ENCODE measurements around the gene PIP4K2A. TPM values are rescaled to one million over a fixed set of nuclear protein-coding genes. Genes with fewer than 3 reads are reported as not detected.

The PIP4K2A gene
- total RNA-seq, 6 experiments from 2014 or later, result 8.1 to 27.6 (median 12.0) TPM

DNA sequence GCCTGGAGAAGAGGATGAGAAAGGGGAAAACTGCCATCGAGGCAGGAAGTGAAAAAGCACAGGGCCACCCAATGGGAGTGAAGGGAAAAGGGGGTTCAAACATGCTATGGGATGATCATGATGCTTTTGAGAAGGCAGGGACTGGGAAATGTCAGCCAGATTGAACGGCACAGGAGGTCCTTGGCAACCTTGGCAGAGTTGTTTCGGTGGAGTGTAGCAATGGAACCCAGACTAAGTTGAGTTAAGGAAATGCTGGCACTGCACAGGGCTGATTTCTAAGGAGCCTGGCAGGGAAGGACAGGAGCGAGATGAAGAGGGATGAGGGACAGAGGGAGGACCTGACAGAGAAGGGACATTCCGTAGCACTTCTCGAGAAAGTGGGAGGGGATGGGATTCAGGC, 101.4 kb downstream of the PIP4K2A start:
- Histone ChIP-seq H3K9me3 (no peaks in the 10 kb centered on the region), H3K27ac (no peak overlapping the region), H3K4me1 (peaks cover 0 to 6% (median 0%) of the 10 kb centered on the region in 4 donors), H3K36me3 (no peaks in the 10 kb centered on the region), H3K4me3 (no peak overlapping the region), H3K27me3 (no peaks in the 10 kb centered on the region)
- no peak for DNase-seq
- 77% methylated on average over 6 of the region's 6 CpGs for WGBS (ENCODE audit: insufficient coverage, low coverage, low lambda C conversion rate, missing lambda C conversion rate)
- intact Hi-C loops (cut with DNase I), result no loop called here
- no peak for ATAC-seq
- TF ChIP-seq POLR2A (IDR thresholded peaks at IDR 0.05), result no peak
- TF ChIP-seq, protein P1, sequence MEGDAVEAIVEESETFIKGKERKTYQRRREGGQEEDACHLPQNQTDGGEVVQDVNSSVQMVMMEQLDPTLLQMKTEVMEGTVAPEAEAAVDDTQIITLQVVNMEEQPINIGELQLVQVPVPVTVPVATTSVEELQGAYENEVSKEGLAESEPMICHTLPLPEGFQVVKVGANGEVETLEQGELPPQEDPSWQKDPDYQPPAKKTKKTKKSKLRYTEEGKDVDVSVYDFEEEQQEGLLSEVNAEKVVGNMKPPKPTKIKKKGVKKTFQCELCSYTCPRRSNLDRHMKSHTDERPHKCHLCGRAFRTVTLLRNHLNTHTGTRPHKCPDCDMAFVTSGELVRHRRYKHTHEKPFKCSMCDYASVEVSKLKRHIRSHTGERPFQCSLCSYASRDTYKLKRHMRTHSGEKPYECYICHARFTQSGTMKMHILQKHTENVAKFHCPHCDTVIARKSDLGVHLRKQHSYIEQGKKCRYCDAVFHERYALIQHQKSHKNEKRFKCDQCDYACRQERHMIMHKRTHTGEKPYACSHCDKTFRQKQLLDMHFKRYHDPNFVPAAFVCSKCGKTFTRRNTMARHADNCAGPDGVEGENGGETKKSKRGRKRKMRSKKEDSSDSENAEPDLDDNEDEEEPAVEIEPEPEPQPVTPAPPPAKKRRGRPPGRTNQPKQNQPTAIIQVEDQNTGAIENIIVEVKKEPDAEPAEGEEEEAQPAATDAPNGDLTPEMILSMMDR (IDR thresholded peaks at IDR 0.05), result no peak

DNA sequence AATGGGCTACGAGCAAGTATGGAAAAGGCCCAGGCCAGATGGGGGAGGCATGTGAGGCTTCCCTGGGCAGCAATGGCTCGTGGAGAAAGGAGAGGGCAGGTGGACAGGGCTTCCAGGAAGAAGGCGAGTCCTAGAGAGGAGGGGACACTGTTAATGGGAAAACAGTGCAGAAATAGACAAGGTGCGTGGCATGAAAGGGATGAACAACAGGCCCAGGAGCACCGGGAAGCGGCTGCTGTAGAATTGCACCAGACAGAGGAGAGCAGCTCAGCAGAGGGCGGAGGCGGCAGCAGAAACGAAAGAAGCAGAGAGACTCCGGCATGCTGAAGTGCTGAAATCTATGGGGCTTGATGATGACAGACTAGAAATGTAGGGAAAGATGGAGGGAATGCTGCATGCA, 102.1 kb downstream of the PIP4K2A start:
- no peaks in the 10 kb centered on the region for H3K9me3 ChIP-seq
- H3K4me3 ChIP-seq, result no peak overlapping the region
- no peaks in the 10 kb centered on the region for H3K36me3 ChIP-seq
- H3K27me3 ChIP-seq, result no peaks in the 10 kb centered on the region
- TF ChIP-seq, protein P1 (IDR thresholded peaks at IDR 0.05), result no peak
- no peak for TF ChIP-seq POLR2A (IDR thresholded peaks at IDR 0.05)
- H3K4me1 ChIP-seq, result peaks cover 0 to 5% (median 0%) of the 10 kb centered on the region in 4 donors
- ATAC-seq (no peak), DNase-seq (no peak)
- H3K27ac ChIP-seq, result peak overlapping the region in 1 of 3 donors; percentile 17
- WGBS (ENCODE audit: insufficient coverage, low coverage, low lambda C conversion rate, missing lambda C conversion rate), result 61% methylated on average over 6 of the region's 10 CpGs
- intact Hi-C loops (cut with DNase I), result no loop called here

- ATAC-seq (peak in 3 of 4 donors; percentile 21 to 31 (median 22)), DNase-seq (no peak)
- 68% methylated on average over 7 of the region's 8 CpGs for WGBS (ENCODE audit: insufficient coverage, low coverage, low lambda C conversion rate, missing lambda C conversion rate)
- no peaks in the 10 kb centered on the region for H3K36me3 ChIP-seq
- TF ChIP-seq, protein P1 (IDR thresholded peaks at IDR 0.05), result no peak
- TF ChIP-seq POLR2A (IDR thresholded peaks at IDR 0.05), result no peak
- no peak overlapping the region for H3K4me3 ChIP-seq
- H3K9me3 ChIP-seq, result no peaks in the 10 kb centered on the region
- peak overlapping the region in 1 of 3 donors; percentile 17 for H3K27ac ChIP-seq
- no peaks in the 10 kb centered on the region for H3K27me3 ChIP-seq
- H3K4me1 ChIP-seq, result peaks cover 0 to 5% (median 0%) of the 10 kb centered on the region in 4 donors
- intact Hi-C loops (cut with DNase I), result no loop called here
These were observed 102.8 kb downstream of the PIP4K2A start for GRCh38 chr10:22611425-22612115.

GRCh38 chr10:22610610-22611009, 103.8 kb downstream of the PIP4K2A start:
- H3K27ac ChIP-seq, result no peak overlapping the region
- WGBS (ENCODE audit: insufficient coverage, low coverage, low lambda C conversion rate, missing lambda C conversion rate), result 73% methylated on average over 5 of the region's 5 CpGs
- H3K9me3 ChIP-seq, result no peaks in the 10 kb centered on the region
- ATAC-seq (no peak), DNase-seq (no peak)
- no peaks in the 10 kb centered on the region for H3K27me3 ChIP-seq
- intact Hi-C loops (cut with DNase I), result no loop called here
- peaks cover 0 to 5% (median 0%) of the 10 kb centered on the region in 4 donors for H3K4me1 ChIP-seq
- TF ChIP-seq, protein P1 (IDR thresholded peaks at IDR 0.05), result no peak
- H3K36me3 ChIP-seq, result no peaks in the 10 kb centered on the region
- no peak overlapping the region for H3K4me3 ChIP-seq
